SK-N-SH treated with all-trans-retinoic acid at 6 μM for 48 hours (cell line): ENCODE results near the gene CHIC2.

Experiments used
- ATAC-seq: fragments of 200-7000 bp; cut with Tn5 transposase; 3 replicates; pipeline ENCODE4 v1.9.1; 2020; ENCODE audit warnings: mild to moderate bottlenecking, moderate library complexity
- ARNTL ChIP-seq: fragments of 450-650 bp; formaldehyde crosslinking; IDR thresholded peaks from 2 replicates; pipeline ENCODE4 v1.5.0; 2020; ENCODE audit warnings: low read depth, mild to moderate bottlenecking, moderate library complexity, borderline replicate concordance
- BACH2 ChIP-seq: fragments of 250-450 bp; sonication (Bioruptor Pico); IDR thresholded peaks from 2 replicates; pipeline ENCODE4 v1.9.0; 2021; ENCODE audit warnings: mild to moderate bottlenecking, borderline replicate concordance
- CSDC2 ChIP-seq: fragments of 250-450 bp; sonication (Bioruptor Pico); IDR thresholded peaks from 2 replicates; pipeline ENCODE4 v1.5.0; 2020; ENCODE audit warnings: mild to moderate bottlenecking, moderate library complexity
- ESRRG ChIP-seq: fragments of 250-450 bp; sonication (Bioruptor Pico); IDR thresholded peaks from 2 replicates; pipeline ENCODE4 v1.6.1; 2021; ENCODE audit warnings: mild to moderate bottlenecking
- GLIS3 ChIP-seq: fragments of 250-450 bp; sonication (Bioruptor Pico); IDR thresholded peaks from 2 replicates; pipeline ENCODE4 v1.5.0; 2020; ENCODE audit warnings: mild to moderate bottlenecking, moderate library complexity
- ISL1 ChIP-seq: fragments of 250-450 bp; sonication (Bioruptor Pico); IDR thresholded peaks from 2 replicates; pipeline ENCODE4 v2.1.2; 2022; ENCODE audit warnings: mild to moderate bottlenecking, moderate library complexity
- OSR1 ChIP-seq: fragments of 250-450 bp; sonication (Bioruptor Pico); IDR thresholded peaks from 2 replicates; pipeline ENCODE4 v1.8.0; 2022; ENCODE audit warnings: moderate library complexity, mild to moderate bottlenecking, inconsistent platforms
- PPARA ChIP-seq: fragments of 250-450 bp; sonication (Bioruptor Pico); IDR thresholded peaks from 2 replicates; pipeline ENCODE4 v1.5.0; 2020; ENCODE audit warnings: mild to moderate bottlenecking, borderline replicate concordance
- RARB ChIP-seq: fragments of 250-450 bp; sonication (Bioruptor Pico); IDR thresholded peaks from 2 replicates; pipeline ENCODE4 v1.8.0; 2021; ENCODE audit warnings: mild to moderate bottlenecking, moderate library complexity
- SNAI2 ChIP-seq: fragments of 250-450 bp; sonication (Bioruptor Pico); IDR thresholded peaks from 2 replicates; pipeline ENCODE4 v1.5.0; 2020; ENCODE audit warnings: mild to moderate bottlenecking, moderate library complexity
- TCF4 ChIP-seq: fragments of 250-450 bp; sonication (Bioruptor Pico); IDR thresholded peaks from 2 replicates; pipeline ENCODE4 v1.8.0; 2021; ENCODE audit warnings: mild to moderate bottlenecking, moderate library complexity, borderline replicate concordance
- ZC3H10 ChIP-seq: fragments of 250-450 bp; sonication (Bioruptor Pico); IDR thresholded peaks from 2 replicates; pipeline ENCODE4 v1.5.1; 2021; ENCODE audit warnings: mild to moderate bottlenecking, moderate library complexity
- ZFP3 ChIP-seq: fragments of 250-450 bp; sonication (Bioruptor Pico); IDR thresholded peaks from 2 replicates; pipeline ENCODE4 v1.5.0; 2020; ENCODE audit warnings: mild to moderate bottlenecking, moderate library complexity
- ZFP30 ChIP-seq: fragments of 450-650 bp; formaldehyde crosslinking; IDR thresholded peaks from 2 replicates; pipeline ENCODE4 v1.5.0; 2022; ENCODE audit warnings: mild to moderate bottlenecking, moderate library complexity
- ZNF565 ChIP-seq: fragments of 450-650 bp; formaldehyde crosslinking; conservative IDR thresholded peaks from 2 replicates; pipeline ENCODE4 v1.5.0; 2020; ENCODE audit warnings: low read depth, mild to moderate bottlenecking, moderate library complexity
- ZNF70 ChIP-seq: fragments of 450-650 bp; formaldehyde crosslinking; IDR thresholded peaks from 2 replicates; pipeline ENCODE4 v1.5.0; 2020; ENCODE audit warnings: mild to moderate bottlenecking, moderate library complexity
- ZNF8 ChIP-seq: fragments of 450-650 bp; formaldehyde crosslinking; IDR thresholded peaks from 2 replicates; pipeline ENCODE4 v1.5.0; 2020; ENCODE audit warnings: mild to moderate bottlenecking, moderate library complexity
- TF ChIP-seq, protein P1 (sequence below): fragments of 250-450 bp; sonication (Bioruptor Pico); IDR thresholded peaks from 2 replicates; pipeline ENCODE4 v1.5.1; 2020; ENCODE audit warnings: low read depth, mild to moderate bottlenecking, moderate library complexity
- TF ChIP-seq, protein P2 (sequence below): fragments of 250-450 bp; sonication (Bioruptor Pico); IDR thresholded peaks from 2 replicates; pipeline ENCODE4 v1.8.0; 2020; ENCODE audit warnings: mild to moderate bottlenecking, moderate library complexity, borderline replicate concordance
- TF ChIP-seq, protein P3 (sequence below): fragments of 250-450 bp; sonication (Bioruptor Pico); IDR thresholded peaks from 2 replicates; pipeline ENCODE4 v1.8.0; 2021; ENCODE audit warnings: low read depth, mild to moderate bottlenecking, moderate library complexity, borderline replicate concordance
- TF ChIP-seq, protein P4 (sequence below): fragments of 250-450 bp; sonication (Bioruptor Pico); IDR thresholded peaks from 2 replicates; pipeline ENCODE4 v1.5.1; 2021; ENCODE audit warnings: mild to moderate bottlenecking, moderate library complexity
- TF ChIP-seq, protein P5 (sequence below): fragments of 250-450 bp; sonication (Bioruptor Pico); IDR thresholded peaks from 2 replicates; pipeline ENCODE4 v1.5.0; 2020; ENCODE audit warnings: mild to moderate bottlenecking, moderate library complexity

Gene CHIC2

DNA sequence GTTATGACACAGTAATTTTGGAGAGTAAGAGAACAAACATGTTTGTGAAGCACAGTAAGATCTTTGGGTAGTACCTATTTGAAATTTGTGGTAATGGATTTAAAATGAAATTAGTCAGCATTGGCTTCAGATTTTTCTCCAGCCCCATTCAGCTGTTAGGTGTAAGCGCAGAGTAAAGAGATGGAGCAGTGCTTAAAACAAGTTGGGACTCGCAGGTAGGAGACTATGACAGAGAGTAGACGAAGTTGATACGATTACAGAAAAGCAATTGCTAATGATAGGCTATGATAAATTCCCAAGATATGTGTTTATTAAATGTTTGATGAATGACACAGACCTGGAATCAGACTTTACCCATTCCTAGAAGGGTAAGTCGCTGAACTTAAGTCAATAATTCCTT is 72.6 kb downstream of the CHIC2 start:
- TF ChIP-seq, protein P1, sequence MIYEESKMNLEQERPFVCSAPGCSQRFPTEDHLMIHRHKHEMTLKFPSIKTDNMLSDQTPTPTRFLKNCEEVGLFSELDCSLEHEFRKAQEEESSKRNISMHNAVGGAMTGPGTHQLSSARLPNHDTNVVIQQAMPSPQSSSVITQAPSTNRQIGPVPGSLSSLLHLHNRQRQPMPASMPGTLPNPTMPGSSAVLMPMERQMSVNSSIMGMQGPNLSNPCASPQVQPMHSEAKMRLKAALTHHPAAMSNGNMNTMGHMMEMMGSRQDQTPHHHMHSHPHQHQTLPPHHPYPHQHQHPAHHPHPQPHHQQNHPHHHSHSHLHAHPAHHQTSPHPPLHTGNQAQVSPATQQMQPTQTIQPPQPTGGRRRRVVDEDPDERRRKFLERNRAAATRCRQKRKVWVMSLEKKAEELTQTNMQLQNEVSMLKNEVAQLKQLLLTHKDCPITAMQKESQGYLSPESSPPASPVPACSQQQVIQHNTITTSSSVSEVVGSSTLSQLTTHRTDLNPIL (CRISPR knock-in tag), result no peak
- TF ChIP-seq SNAI2 (no peak), ZNF8 (CRISPR knock-in tag) (no peak), OSR1 (CRISPR knock-in tag) (no peak), ISL1 (CRISPR knock-in tag) (no peak), BACH2 (CRISPR knock-in tag) (no peak), ARNTL (CRISPR knock-in tag) (no peak), ZC3H10 (no peak), ZFP30 (no peak), ZNF70 (CRISPR knock-in tag) (no peak), TCF4 (no peak), PPARA (CRISPR knock-in tag) (no peak)
- TF ChIP-seq, protein P2, sequence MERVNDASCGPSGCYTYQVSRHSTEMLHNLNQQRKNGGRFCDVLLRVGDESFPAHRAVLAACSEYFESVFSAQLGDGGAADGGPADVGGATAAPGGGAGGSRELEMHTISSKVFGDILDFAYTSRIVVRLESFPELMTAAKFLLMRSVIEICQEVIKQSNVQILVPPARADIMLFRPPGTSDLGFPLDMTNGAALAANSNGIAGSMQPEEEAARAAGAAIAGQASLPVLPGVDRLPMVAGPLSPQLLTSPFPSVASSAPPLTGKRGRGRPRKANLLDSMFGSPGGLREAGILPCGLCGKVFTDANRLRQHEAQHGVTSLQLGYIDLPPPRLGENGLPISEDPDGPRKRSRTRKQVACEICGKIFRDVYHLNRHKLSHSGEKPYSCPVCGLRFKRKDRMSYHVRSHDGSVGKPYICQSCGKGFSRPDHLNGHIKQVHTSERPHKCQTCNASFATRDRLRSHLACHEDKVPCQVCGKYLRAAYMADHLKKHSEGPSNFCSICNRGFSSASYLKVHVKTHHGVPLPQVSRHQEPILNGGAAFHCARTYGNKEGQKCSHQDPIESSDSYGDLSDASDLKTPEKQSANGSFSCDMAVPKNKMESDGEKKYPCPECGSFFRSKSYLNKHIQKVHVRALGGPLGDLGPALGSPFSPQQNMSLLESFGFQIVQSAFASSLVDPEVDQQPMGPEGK (CRISPR knock-in tag), result no peak
- TF ChIP-seq, protein P3, sequence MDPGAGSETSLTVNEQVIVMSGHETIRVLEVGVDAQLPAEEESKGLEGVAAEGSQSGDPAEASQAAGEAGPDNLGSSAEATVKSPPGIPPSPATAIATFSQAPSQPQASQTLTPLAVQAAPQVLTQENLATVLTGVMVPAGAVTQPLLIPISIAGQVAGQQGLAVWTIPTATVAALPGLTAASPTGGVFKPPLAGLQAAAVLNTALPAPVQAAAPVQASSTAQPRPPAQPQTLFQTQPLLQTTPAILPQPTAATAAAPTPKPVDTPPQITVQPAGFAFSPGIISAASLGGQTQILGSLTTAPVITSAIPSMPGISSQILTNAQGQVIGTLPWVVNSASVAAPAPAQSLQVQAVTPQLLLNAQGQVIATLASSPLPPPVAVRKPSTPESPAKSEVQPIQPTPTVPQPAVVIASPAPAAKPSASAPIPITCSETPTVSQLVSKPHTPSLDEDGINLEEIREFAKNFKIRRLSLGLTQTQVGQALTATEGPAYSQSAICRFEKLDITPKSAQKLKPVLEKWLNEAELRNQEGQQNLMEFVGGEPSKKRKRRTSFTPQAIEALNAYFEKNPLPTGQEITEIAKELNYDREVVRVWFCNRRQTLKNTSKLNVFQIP, result no peak
- TF ChIP-seq, protein P4, sequence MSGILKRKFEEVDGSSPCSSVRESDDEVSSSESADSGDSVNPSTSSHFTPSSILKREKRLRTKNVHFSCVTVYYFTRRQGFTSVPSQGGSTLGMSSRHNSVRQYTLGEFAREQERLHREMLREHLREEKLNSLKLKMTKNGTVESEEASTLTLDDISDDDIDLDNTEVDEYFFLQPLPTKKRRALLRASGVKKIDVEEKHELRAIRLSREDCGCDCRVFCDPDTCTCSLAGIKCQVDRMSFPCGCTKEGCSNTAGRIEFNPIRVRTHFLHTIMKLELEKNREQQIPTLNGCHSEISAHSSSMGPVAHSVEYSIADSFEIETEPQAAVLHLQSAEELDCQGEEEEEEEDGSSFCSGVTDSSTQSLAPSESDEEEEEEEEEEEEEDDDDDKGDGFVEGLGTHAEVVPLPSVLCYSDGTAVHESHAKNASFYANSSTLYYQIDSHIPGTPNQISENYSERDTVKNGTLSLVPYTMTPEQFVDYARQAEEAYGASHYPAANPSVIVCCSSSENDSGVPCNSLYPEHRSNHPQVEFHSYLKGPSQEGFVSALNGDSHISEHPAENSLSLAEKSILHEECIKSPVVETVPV (CRISPR knock-in tag), result no peak
- ATAC-seq, result no peak

DNA sequence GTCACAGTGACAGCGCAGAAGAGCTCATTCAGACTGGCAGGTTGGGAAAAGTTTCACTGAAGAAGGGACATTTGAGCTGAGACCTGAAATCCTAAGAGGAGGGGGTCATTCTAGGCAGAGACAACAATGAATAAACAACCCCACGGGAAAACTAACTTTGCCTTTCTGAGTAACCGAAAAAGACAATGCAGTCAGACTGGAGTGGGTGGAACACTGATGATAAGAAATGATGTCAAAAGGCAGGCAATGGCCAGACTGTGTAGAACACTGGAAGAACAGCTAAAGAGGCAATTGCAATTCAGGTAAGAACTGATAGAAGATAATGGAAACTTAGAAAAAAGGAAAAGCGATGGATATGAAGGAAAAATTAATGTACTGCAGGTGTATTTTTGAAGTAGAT is 73.8 kb downstream of the CHIC2 start:
- no peak for ATAC-seq
- no peak for TF ChIP-seq ARNTL (CRISPR knock-in tag)
- TF ChIP-seq ESRRG (CRISPR knock-in tag), result no peak
- TF ChIP-seq CSDC2 (CRISPR knock-in tag), result no peak
- TF ChIP-seq, protein P5, sequence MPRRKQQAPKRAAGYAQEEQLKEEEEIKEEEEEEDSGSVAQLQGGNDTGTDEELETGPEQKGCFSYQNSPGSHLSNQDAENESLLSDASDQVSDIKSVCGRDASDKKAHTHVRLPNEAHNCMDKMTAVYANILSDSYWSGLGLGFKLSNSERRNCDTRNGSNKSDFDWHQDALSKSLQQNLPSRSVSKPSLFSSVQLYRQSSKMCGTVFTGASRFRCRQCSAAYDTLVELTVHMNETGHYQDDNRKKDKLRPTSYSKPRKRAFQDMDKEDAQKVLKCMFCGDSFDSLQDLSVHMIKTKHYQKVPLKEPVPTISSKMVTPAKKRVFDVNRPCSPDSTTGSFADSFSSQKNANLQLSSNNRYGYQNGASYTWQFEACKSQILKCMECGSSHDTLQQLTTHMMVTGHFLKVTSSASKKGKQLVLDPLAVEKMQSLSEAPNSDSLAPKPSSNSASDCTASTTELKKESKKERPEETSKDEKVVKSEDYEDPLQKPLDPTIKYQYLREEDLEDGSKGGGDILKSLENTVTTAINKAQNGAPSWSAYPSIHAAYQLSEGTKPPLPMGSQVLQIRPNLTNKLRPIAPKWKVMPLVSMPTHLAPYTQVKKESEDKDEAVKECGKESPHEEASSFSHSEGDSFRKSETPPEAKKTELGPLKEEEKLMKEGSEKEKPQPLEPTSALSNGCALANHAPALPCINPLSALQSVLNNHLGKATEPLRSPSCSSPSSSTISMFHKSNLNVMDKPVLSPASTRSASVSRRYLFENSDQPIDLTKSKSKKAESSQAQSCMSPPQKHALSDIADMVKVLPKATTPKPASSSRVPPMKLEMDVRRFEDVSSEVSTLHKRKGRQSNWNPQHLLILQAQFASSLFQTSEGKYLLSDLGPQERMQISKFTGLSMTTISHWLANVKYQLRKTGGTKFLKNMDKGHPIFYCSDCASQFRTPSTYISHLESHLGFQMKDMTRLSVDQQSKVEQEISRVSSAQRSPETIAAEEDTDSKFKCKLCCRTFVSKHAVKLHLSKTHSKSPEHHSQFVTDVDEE (CRISPR knock-in tag), result no peak
- no peak for TF ChIP-seq RARB
- no peak for TF ChIP-seq SNAI2
- no peak for TF ChIP-seq GLIS3 (CRISPR knock-in tag)
- TF ChIP-seq, protein P3, result no peak
- no peak for TF ChIP-seq TCF4
- no peak for TF ChIP-seq ZFP3 (CRISPR knock-in tag)
- TF ChIP-seq ISL1 (CRISPR knock-in tag), result no peak

DNA sequence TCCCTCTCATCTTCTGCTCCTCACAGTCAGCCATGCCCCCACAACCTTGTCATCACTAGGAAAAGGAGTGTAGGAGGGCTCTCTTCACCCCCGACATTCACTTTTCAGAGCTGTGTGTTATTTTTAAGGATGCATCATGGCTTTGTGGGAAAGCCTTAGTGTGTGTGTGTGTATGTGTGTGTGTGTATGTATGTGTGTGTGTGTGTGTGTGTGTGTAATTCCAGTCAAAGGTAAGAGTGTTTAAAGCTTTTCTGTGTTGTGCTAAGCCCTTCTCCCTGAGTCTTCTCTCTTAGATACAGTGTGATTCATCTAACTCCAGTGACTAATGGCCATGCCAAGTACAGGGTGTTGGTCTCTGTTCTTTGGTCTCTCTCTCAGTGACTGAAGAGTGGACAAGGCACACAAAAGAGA is 76.6 kb downstream of the CHIC2 start:
- ATAC-seq, result peak; percentile 78
- no peak for TF ChIP-seq RARB
- TF ChIP-seq ZNF8 (CRISPR knock-in tag), result no peak
- TF ChIP-seq, protein P2 (CRISPR knock-in tag), result no peak
- TF ChIP-seq ARNTL (CRISPR knock-in tag), result no peak
- TF ChIP-seq CSDC2 (CRISPR knock-in tag), result no peak
- no peak for TF ChIP-seq GLIS3 (CRISPR knock-in tag)
- TF ChIP-seq ISL1 (CRISPR knock-in tag), result no peak
- TF ChIP-seq, protein P4 (CRISPR knock-in tag), result no peak
- no peak for TF ChIP-seq ZFP30
- TF ChIP-seq, protein P3, result no peak
- TF ChIP-seq ZC3H10, result no peak
- no peak for TF ChIP-seq ZNF565
